Sciatic nerve (tissue), 2 donors: ENCODE measurements around the gene COPS6. TPM values are rescaled to one million over a fixed set of nuclear protein-coding genes. Genes with fewer than 3 reads are reported as not detected.

ENCODE experiments used
- ATAC-seq: fragments of 200-7000 bp; cut with Tn5 transposase; one replicate; pipeline ENCODE4 v1.9.1; 2020; ENCODE audit warnings: mild to moderate bottlenecking, moderate library complexity
- DNase-seq: peaks from one replicate; pipeline ENCODE4 v3.0.0-alpha.2; 2020; ENCODE audit warnings: low spot score
- intact Hi-C: fragments of 100-400 bp; cut with DNase I; formaldehyde crosslinking; loops from one replicate; pipeline ENCODE4 v1.14.2; 2022
- total RNA-seq: library from RNA; stranded (reverse); fragmentation: NEBNext Ultra II Directional; extraction: Animal tissue kit (Norgen Biotek cat#: 25700); gene quantifications from one replicate; pipeline ENCODE4 v1.2.1, GENCODE V29; 2021
- donor health status: DM: no; HTN: no; CAD: no.
- donor health status: DM: no; HTN: no; CAD: no.

COPS6 gene
- total RNA-seq, 1 donor from 2014 or later, result 76.2 TPM

- DNase-seq (no peak), ATAC-seq (no peak)
- intact Hi-C loops, result no loop called here
Measured at GRCh38 chr7:100095704-100096103, 6.9 kb downstream of the COPS6 start.

DNA sequence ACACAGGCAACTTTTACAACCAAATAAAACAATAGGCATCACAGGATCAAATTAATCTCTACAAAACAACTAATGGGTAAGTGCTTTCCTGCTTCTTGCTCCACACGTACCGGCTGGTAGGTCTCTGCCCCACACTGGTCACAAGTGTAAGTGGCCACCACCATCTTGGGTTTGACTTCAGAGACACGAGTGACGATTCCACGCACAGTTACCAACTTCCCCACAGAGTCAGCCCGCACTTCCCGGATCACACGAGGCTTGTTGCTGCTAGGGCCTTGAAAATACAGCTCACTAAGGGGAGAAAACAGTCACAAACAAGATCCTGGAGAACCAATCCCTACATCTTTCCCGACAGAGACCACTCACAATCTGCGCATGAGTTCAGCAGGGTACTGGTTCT lies 10.1 kb downstream of the COPS6 start:
- intact Hi-C loops, result no loop called here
- ATAC-seq (no peak), DNase-seq (no peak)

DNA sequence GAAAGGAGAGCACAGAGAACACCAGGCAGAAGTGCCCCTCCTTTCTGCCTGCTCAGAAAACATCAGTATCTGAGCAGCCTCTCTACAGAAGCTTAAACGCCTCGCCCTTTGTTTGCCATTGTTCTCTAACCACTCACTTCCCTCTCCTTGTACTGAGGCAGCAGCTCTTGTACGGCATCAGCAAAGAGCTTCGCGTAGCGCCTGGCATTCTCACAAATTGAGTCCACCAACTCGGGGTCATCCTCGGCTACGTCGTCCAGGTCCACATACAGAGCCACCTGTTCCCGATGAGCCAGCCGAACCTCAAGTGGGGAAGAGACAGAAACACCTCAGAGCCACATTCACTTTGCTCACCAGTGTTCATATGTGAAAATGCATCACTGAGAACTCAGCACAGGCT lies 10.7 kb downstream of the COPS6 start:
- DNase-seq (no peak), ATAC-seq (no peak)
- intact Hi-C loops, result no loop called here

DNA sequence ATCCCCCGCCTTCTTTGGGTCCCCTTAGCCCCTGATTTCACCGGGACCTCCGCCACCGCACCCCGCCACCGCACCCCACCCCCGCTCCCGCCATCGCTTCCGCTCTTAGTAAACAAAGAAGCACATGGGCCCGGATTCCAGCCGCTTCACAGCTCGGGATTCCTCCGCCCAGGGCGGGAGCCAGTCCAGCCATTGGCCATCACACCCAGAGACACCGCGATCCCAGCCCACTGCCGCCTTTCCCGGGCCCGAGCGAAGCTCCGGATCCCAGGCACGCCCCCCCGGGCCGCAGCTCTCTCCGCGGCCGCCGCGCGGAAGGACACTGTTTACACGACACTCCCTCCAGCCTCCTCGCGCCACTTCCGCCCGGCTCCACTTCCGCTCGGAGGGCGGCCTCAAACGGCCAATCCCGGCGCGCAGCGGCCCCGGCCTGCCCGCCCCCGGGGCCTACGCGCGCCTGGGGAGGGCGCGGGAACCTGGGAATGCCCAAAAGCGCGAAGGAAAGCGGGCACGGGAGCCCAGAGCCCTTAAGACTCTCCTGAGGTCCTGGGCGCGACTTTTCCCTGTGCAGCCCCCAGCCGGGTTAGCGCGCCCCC lies 11.7 kb downstream of the COPS6 start:
- ATAC-seq (peak; percentile 92), DNase-seq (peak; percentile 94)
- intact Hi-C loops, result no loop called here

DNA sequence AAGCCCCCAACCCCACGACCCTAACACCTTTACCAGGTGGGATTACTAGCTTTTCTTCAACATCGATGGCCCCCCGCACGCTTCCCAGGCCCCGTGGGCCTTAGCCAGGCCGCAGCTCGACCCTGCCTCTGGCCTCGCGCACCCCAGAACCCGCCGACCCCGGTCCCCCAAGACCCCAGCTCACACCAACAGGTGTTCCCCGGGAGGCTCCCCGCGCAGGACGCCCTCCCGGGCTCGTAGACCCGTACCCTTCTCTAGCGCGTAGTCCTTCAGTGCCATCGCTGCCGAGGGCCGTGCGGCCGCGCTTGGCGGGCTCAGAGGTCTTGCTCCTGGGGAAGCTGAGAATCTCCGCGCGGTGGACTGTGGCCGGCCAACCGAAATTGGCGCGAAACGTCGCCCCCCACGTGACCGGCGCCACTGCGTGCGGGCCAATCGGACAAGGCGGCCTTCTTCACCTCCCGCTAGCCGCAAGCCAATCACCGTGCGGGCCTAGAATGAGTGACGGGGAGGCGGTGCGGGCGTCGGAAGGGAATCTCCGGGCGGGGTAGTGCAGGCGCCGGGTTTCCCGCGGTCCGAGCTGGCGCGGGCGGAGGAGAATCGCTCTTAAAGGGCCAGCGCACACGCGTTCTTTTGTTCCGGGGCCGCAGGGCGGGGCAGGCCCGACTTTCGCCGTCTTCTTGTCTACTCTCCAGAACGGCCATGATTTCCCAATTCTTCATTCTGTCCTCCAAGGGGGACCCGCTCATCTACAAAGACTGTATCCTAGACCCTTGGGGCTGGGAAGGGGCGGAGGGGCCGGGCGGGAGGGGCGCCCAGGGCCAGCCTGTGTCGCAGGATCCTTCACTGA lies 12.5 kb downstream of the COPS6 start, which contains the start of the genes AP4M1 and MCM7:
TSS of gene AP4M1 (plus strand) at position 628 of the 847 bp plus-strand sequence. CDS start at position 700, 72 bp downstream.
TSS of gene MCM7 (minus strand) at position 382 of the 847 bp plus-strand sequence. CDS start at position 279, 103 bp downstream.
- DNase-seq (peak; percentile 99), ATAC-seq (peak; percentile 97)
- intact Hi-C loops, result no loop called here

DNA sequence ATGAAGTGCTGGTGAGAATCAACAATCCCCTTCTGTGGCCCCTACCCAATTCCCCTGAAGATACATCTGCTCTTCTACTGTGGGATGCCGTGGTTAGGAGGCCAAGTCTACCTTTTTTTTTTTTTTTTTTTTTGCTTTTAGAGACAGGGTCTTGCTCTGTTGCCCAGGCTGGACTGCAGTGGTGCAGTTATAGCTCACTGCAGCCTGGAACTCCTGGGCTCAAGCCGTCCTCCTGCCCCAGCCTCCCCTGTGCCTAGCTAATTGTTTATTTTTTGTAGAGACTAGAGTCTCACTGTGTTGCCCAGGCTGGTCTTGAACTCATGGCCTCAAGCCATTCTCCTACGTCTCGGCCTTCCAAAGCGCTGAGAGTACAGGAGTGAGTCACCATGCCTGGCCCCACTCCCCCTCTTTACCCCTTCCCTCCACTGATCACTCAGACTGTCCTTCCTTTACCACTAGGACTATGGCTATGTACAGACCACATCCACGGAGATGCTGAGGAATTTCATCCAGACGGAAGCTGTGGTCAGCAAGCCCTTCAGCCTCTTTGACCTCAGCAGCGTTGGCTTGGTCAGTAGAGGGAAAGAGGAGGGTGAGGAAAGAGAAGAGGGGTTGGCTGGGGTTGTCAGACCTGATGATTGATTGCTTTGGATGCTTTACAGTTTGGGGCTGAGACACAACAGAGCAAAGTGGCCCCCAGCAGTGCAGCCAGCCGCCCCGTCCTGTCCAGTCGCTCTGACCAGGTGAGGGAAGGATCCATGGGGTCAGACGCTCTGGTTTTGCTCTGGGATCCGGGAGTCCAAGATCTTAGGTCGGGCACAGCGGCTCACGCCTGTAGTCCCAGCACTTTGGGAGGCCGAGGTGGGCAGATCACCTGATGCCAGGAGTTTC lies 14.4 kb downstream of the COPS6 start:
- intact Hi-C loops, result no loop called here
- ATAC-seq (no peak), DNase-seq (no peak)

DNA sequence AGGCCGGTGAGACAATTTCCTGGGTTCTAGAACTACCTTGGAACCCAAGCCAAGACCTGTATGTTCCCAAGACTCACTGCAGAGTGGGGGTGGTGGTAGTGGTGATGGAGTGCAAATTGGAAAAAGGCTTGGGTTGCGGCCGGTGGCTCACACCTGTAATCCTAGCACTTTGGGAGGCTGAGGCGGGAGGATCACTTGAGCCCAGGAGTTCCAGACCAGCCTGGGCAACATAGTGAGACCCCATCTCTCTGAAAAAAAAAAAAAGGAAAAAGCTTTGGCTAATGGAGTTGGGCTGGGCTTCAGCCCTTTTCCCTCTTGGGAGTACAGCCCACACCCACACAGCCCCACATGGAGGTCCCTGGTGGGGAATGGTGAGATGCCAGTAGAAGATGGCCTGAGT lies 16.8 kb downstream of the COPS6 start:
- intact Hi-C loops, result no loop called here
- no peak for ATAC-seq
- DNase-seq, result no peak

DNA sequence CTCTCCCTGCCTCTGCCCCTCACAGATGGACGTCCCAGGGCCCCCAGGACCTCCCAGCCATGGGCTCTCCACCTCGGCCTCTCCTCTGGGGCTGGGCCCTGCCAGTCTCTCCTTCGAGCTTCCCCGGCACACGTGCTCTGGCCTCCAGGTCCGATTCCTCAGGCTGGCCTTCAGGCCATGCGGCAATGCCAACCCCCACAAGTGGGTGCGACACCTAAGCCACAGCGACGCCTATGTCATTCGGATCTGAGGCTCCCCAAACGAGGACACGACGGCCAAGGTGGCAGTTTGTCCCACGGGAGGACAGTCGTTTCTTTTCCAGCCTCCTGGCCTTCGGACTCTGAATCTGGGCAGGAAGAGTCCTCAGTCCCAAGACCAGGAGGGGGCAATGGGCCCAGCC lies 17.9 kb downstream of the COPS6 start:
- no peak for ATAC-seq
- no peak for DNase-seq
- intact Hi-C loops, result no loop called here

DNA sequence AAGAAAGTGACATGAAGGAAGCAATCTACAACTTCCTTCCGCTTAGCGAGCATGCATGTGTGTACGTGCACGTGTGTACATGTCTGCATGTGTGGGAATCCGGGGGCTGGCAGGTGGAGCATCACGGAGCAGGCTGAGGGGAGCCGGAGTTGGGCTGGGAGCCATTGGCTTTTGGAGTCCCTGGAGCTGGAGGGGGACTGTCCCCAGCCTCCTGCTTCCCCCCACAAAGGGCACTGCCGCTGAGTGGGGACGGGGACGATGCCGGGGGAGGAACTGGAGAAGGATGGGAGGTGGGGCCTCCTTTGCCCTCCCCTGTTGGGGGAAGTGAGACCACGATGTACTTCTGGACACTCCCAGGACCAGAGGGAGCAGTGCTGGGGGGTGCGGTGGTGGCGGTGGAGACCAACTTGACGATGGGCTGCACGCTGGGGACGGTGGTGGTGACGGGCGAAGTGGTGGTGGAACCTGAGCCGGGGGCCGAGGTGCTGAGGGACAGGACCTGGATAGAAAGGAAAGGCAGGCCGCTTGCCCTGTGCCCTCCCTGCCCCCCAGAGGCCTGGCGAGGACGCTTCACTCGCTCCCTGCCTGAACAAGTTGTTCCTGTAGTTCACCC lies 18.5 kb downstream of the COPS6 start:
- peak; percentile 3 for ATAC-seq
- DNase-seq, result no peak
- intact Hi-C loops, result no loop called here

- ATAC-seq (no peak), DNase-seq (no peak)
- intact Hi-C loops, result no loop called here
Measured at GRCh38 chr7:100107890-100108289, 19.1 kb downstream of the COPS6 start.

DNA sequence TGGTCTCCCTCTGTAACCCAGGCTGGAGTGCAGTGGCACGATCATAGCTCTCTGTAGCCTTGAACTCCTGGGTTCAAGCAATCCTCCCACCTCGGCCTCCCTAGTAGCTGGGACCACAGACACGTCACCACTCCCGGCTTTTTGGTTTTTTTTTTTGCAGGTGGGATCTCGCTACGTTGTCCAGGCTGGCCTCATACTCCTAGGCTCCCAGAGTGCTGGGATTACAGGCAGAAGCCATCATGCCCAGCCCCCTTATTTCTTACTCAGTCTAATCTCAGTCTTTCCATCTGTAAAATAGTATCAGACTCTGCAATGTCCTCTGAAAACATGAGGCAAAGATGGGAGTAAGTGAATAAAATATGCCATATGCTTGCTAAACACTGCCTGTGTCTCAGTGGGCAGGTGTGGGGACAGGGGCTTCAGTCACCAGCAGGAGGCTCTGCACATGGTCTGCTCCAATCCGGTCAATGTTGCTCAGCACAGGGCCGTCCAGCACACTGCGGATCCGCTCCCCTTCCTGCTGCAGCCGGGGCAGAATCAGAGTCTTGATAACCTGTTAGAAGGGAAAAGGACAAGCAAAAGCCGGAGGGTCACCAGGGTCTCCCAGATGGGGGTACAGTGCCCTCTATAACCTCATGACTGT lies 20.9 kb downstream of the COPS6 start:
- DNase-seq (no peak), ATAC-seq (no peak)
- intact Hi-C loops, result no loop called here

- ATAC-seq (no peak), DNase-seq (no peak)
- intact Hi-C loops, result no loop called here
Measured at GRCh38 chr7:100111156-100111555, 22.4 kb downstream of the COPS6 start.

DNA sequence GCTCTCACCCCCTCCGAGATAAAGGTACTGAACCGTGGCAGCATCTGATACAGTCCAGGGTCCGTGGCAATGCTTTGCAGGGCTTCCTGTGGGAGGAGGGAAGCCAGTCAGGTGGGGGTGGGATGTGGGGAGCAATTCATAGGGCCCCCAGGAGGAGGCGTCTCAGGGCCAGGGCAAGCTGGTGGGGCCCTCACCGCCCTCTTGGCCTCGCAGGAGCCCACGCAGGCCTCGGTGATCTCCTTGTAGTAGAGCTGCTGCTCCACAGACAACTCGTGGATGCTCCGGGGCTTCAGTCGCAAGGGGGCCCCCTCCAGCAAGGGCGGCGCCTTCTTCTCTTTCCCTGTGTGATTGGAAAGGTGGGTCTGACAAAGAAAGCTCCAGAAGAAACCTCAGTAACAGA lies 23.1 kb downstream of the COPS6 start:
- intact Hi-C loops, result no loop called here
- DNase-seq (no peak), ATAC-seq (no peak)

- intact Hi-C loops, result no loop called here
- ATAC-seq (no peak), DNase-seq (no peak)
Measured at GRCh38 chr7:100115026-100115425, 26.3 kb downstream of the COPS6 start.

- intact Hi-C loops, result no loop called here
- DNase-seq (no peak), ATAC-seq (no peak)
Measured at GRCh38 chr7:100118388-100119071, 29.8 kb downstream of the COPS6 start.

DNA sequence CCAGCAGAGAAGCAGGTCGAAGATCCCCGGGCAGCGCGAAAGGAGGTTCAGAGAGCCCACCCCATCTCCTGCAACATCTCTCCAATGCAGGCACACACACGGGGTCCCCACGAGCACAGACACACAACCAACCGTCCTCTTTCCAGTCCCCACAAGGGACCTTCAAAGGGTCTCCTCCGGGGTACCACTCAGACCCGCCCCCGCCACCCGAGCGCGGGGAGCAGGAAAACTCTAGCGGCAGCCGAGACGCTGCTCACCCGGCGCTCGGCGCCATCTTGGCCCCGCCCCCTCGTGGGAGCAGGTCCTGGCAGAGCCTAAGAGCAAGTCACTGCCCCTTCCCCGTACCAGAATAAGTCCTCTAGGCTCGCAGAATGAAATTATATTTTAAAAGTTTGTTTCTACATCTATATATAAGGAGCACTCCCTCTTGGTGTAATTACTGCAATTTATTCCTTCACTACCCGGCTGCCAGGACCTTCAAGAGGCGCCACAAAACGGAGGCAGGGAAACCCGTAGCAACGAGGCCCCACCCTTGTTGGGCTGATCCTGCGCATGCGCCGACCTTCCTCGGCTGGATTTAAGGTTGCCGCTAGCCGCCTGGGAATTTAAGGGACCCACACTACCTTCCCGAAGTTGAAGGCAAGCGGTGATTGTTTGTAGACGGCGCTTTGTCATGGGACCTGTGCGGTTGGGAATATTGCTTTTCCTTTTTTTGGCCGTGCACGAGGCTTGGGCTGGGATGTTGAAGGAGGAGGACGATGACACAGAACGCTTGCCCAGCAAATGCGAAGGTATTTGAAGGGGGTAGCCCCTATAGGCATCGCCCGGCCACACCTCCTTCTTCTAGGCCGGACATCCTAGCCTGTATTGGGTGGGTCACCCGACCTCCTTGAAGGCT lies 30.6 kb downstream of the COPS6 start, which contains the start of the genes CNPY4 and TAF6:
TSS of gene CNPY4 (plus strand) at position 563 of the 898 bp plus-strand sequence. CDS start at position 674, 111 bp downstream.
TSS of gene TAF6 (minus strand) at position 287 of the 898 bp plus-strand sequence. CDS start 5,149 bp downstream, outside the sequence.
- intact Hi-C loops, result no loop called here
- peak; percentile 98 for DNase-seq
- ATAC-seq, result peak; percentile 96
